ENCODE data around the gene C4BPA.

GRCh38 chr1:207054491-207054890 lies 49.5 kb upstream of the C4BPA start:
- TF ChIP-seq CSRNP3 (CRISPR knock-in tag; IDR thresholded peaks at IDR 0.05) (no peak), TCF4 (CRISPR knock-in tag; IDR thresholded peaks at IDR 0.05; ENCODE audit: borderline replicate concordance) (no peak), CREB5 (CRISPR knock-in tag; IDR thresholded peaks at IDR 0.05; ENCODE audit: low read depth) (no peak), ZFP3 (CRISPR knock-in tag; IDR thresholded peaks at IDR 0.05) (no peak), ZNF8 (CRISPR knock-in tag; IDR thresholded peaks at IDR 0.05) (no peak), RARB (CRISPR knock-in tag; IDR thresholded peaks at IDR 0.05) (no peak)
